Spleen (tissue), 11 donors: ENCODE results near the gene FAM216B. TPM values are rescaled to one million over a fixed set of nuclear protein-coding genes. Genes with fewer than 3 reads are reported as not detected.

Experiments used
- DNase-seq: peaks from one replicate; pipeline ENCODE4 v3.0.0-alpha.2; 2020
- H3K27ac ChIP-seq, 8 donors: fragments of 200-600 bp; sonication (generic) in 7 of 8; 1 replicate in 4 of 8; 2 replicates in 4 of 8; pipeline versions ENCODE4 v1.5.0 to v1.8.0; 2016 to 2021; ENCODE audit warnings: inconsistent platforms in 4 of 8, mild to moderate bottlenecking in 4 of 8, moderate library complexity in 1 of 8
- H3K27me3 ChIP-seq, 7 donors: fragments of 200-600 bp; sonication (generic) in 6 of 7; replicated peaks in 1 of 7; 1 replicate in 4 of 7; 2 replicates in 3 of 7; pipeline versions ENCODE4 v1.5.0 to v1.8.0; 2016 to 2021; ENCODE audit warnings: inconsistent platforms in 3 of 7, mild to moderate bottlenecking in 1 of 7
- H3K36me3 ChIP-seq, 6 donors: fragments of 200-600 bp; sonication (generic) in 5 of 6; 1 replicate in 4 of 6; 2 replicates in 2 of 6; pipeline versions ENCODE4 v1.5.0 to v1.8.0; 2016 to 2021; ENCODE audit warnings: inconsistent platforms in 2 of 6
- H3K4me1 ChIP-seq, 6 donors: fragments of 200-600 bp; sonication (generic) in 5 of 6; 1 replicate in 3 of 6; 2 replicates in 3 of 6; pipeline versions ENCODE4 v1.5.0 to v1.8.0; 2016 to 2021; ENCODE audit warnings: inconsistent platforms in 3 of 6
- H3K4me3 ChIP-seq, 8 donors: fragments of 200-600 bp; sonication (generic) in 7 of 8; 1 replicate in 4 of 8; 2 replicates in 4 of 8; pipeline versions ENCODE4 v1.5.0 to v1.8.0; 2016 to 2021; ENCODE audit warnings: inconsistent platforms in 4 of 8, mild to moderate bottlenecking in 4 of 8, moderate library complexity in 2 of 8
- H3K9me3 ChIP-seq, 8 donors: fragments of 200-600 bp; sonication (generic) in 7 of 8; 1 replicate in 4 of 8; 2 replicates in 4 of 8; pipeline versions ENCODE4 v1.5.0 to v1.8.0; 2016 to 2021; ENCODE audit warnings: inconsistent platforms in 4 of 8
- CTCF ChIP-seq, 11 experiments: fragments of 200-600 bp in 7 of 11; fragments of 450-650 bp in 4 of 11; sonication (generic) in 4 of 11; IDR thresholded peaks in 8 of 11; conservative IDR thresholded peaks in 3 of 11; 1 replicate in 7 of 11; 2 replicates in 4 of 11; pipeline versions ENCODE4 v1.4.0 to v1.8.0; 2016 to 2021; ENCODE audit warnings: antibody characterized with exemption in 11 of 11, inconsistent platforms in 4 of 11, mild to moderate bottlenecking in 1 of 11
- POLR2A ChIP-seq, 3 donors: fragments of 450-650 bp; IDR thresholded peaks; one replicate each; pipeline ENCODE4 v1.5.1; 2017; ENCODE audit warnings: antibody characterized with exemption in 3 of 3, mild to moderate bottlenecking in 1 of 3
- POLR2AphosphoS5 ChIP-seq, 3 donors: sonication (generic); formaldehyde crosslinking; IDR thresholded peaks; one replicate each; pipeline ENCODE4 v1.5.1; 2017; ENCODE audit warnings: antibody characterized with exemption in 3 of 3
- WGBS, 5 donors: extraction: QIAGEN DNeasy Blood & Tissue Kit in 3 of 5; methylation state at CpG; one replicate each; pipeline versions ENCODE4 v1.1.5 to v1.1.7; 2013 to 2018; 5-methylcytosine and 5-hydroxymethylcytosine counted together
- intact Hi-C: fragments of 100-400 bp; cut with DNase I; formaldehyde crosslinking; loops from one replicate; pipeline ENCODE4 v1.15.0; 2023; ENCODE audit warnings: low total_unique reads
- polyA plus RNA-seq, 3 donors: library from polyadenylated mRNA; stranded (reverse); fragments of 200-250 nt; gene quantifications; one replicate each; pipeline ENCODE4 v1.2.1, GENCODE V29; 2013
- total RNA-seq, 7 donors: library from RNA; depleted of rRNA in 3 of 7; stranded (reverse); fragments of >200 nt in 3 of 7; fragmentation: NEBNext Ultra II Directional in 4 of 7; extraction: Animal tissue kit (Norgen Biotek cat#: 25700) in 4 of 7; gene quantifications; one replicate each; pipeline versions ENCODE4 v1.1.0 to v1.2.1, GENCODE V29; 2016 to 2021
- donor health status: healthy with polysubstance abuse.
- donor health status: DM: no; HTN: no; CAD: no; lungs with moderate emphysema.
- donor health status: DM: no; HTN: no; CAD: no.
- donor health status: Bipolar disorder and iron deficiency.
- donor health status: healthy.
- donor health status: DM: no; HTN: no; CAD: no.
- donor health status: DM: yes; HTN: yes; CAD: no.

Gene FAM216B
- total and polyA plus RNA-seq, 10 donors = 0.04 to 0.16 (median 0.15) TPM; not detected in 7

- H3K27me3 ChIP-seq = no peaks in the 10 kb centered on the region
- no peaks in the 10 kb centered on the region for H3K36me3 ChIP-seq
- no peaks in the 10 kb centered on the region for H3K4me1 ChIP-seq
- DNase-seq = no peak
- no peak for TF ChIP-seq POLR2A (IDR thresholded peaks at IDR 0.05)
- no peak for TF ChIP-seq CTCF (IDR thresholded peaks at IDR 0.05 in 8 of 11, conservative IDR thresholded peaks at IDR 0.05 in 3 of 11)
- 11 to 48% (median 21%) methylated on average over 1 of the region's 1 CpG for WGBS, 5 donors
- intact Hi-C loops = no loop called here
- no peak overlapping the region for H3K27ac ChIP-seq
- no peaks in the 10 kb centered on the region for H3K9me3 ChIP-seq
- no peak overlapping the region for H3K4me3 ChIP-seq
Measured at GRCh38 chr13:42740753-42741152, 40.6 kb upstream of the FAM216B start.

GRCh38 chr13:42741914-42742313 lies 39.5 kb upstream of the FAM216B start:
- H3K4me1 ChIP-seq = no peaks in the 10 kb centered on the region
- no peaks in the 10 kb centered on the region for H3K27me3 ChIP-seq
- intact Hi-C loops = no loop called here
- H3K4me3 ChIP-seq = no peak overlapping the region
- H3K36me3 ChIP-seq = no peaks in the 10 kb centered on the region
- DNase-seq = no peak
- WGBS, 5 donors = 87 to 93% (median 92%) methylated on average over 2 of the region's 2 CpGs
- TF ChIP-seq CTCF (IDR thresholded peaks at IDR 0.05 in 8 of 11, conservative IDR thresholded peaks at IDR 0.05 in 3 of 11) = no peak
- no peak for TF ChIP-seq POLR2AphosphoS5 (IDR thresholded peaks at IDR 0.05)
- TF ChIP-seq POLR2A (IDR thresholded peaks at IDR 0.05) = no peak
- no peaks in the 10 kb centered on the region for H3K9me3 ChIP-seq
- no peak overlapping the region for H3K27ac ChIP-seq

- Histone ChIP-seq H3K9me3 (no peaks in the 10 kb centered on the region), H3K4me3 (no peak overlapping the region), H3K36me3 (no peaks in the 10 kb centered on the region), H3K27me3 (no peaks in the 10 kb centered on the region), H3K27ac (no peak overlapping the region), H3K4me1 (no peaks in the 10 kb centered on the region)
- intact Hi-C loops = no loop called here
- no peak for TF ChIP-seq POLR2A (IDR thresholded peaks at IDR 0.05)
- no peak for TF ChIP-seq CTCF (IDR thresholded peaks at IDR 0.05 in 8 of 11, conservative IDR thresholded peaks at IDR 0.05 in 3 of 11)
- TF ChIP-seq POLR2AphosphoS5 (IDR thresholded peaks at IDR 0.05) = no peak
- DNase-seq = no peak
- WGBS, 5 donors = 82 to 95% (median 84%) methylated on average over 6 of the region's 6 CpGs
Measured at GRCh38 chr13:42745655-42746054, 35.7 kb upstream of the FAM216B start.

GRCh38 chr13:42746866-42747265 lies 34.5 kb upstream of the FAM216B start:
- WGBS, 5 donors = 68 to 78% (median 73%) methylated on average over 2 of the region's 2 CpGs
- TF ChIP-seq POLR2A (IDR thresholded peaks at IDR 0.05) = no peak
- TF ChIP-seq CTCF (IDR thresholded peaks at IDR 0.05 in 8 of 11, conservative IDR thresholded peaks at IDR 0.05 in 3 of 11) = no peak
- TF ChIP-seq POLR2AphosphoS5 (IDR thresholded peaks at IDR 0.05) = no peak
- DNase-seq = no peak

More at GRCh38 chr13:42746866-42747265, 34.5 kb upstream of the FAM216B start:
- intact Hi-C loops = no loop called here
- H3K4me3 ChIP-seq = no peak overlapping the region
- H3K27me3 ChIP-seq = no peaks in the 10 kb centered on the region
- no peaks in the 10 kb centered on the region for H3K36me3 ChIP-seq
- no peaks in the 10 kb centered on the region for H3K4me1 ChIP-seq
- no peaks in the 10 kb centered on the region for H3K9me3 ChIP-seq
- H3K27ac ChIP-seq = no peak overlapping the region
